Hypothalamus (tissue), 51 donors: ENCODE results near the gene CDC26.
A peak's percentile ranks its signal among the peaks of the same experiment; 100 is the strongest.
"Not testable (repeated sequence)": the region's sequence is repeated elsewhere in the genome, so short reads cannot be mapped to it uniquely, and the experiment has no call there.

Experiments
- DNase-seq, 51 donors: peaks; one replicate each; lab custom pipeline; 2025; lab: John Stamatoyannopoulos, UW

Gene CDC26

GRCh38 chr9:113244556-113244955 is 30.8 kb downstream of the CDC26 start:
- DNase-seq, result no peak

- DNase-seq, result no peak
These were observed 34.2 kb downstream of the CDC26 start for GRCh38 chr9:113241161-113241560.

DNA sequence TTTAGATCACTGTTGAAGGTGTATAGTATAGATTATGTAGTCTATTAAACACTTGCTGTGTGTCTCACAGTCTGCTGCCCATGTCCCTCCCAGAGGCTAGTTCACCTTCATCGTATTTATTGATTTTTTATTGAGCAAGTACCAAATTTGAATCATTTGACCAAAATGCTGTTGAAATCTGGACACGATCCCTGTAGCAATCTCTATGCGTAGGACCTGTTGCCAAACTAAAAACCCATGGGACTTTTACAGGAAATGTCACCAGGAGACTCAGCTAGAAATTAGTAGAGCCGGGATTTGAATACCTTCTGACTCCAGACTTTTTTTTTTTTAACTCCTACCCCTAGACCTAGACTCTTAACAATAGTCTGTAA is 36.5 kb downstream of the CDC26 start:
- DNase-seq, result no peak

DNA sequence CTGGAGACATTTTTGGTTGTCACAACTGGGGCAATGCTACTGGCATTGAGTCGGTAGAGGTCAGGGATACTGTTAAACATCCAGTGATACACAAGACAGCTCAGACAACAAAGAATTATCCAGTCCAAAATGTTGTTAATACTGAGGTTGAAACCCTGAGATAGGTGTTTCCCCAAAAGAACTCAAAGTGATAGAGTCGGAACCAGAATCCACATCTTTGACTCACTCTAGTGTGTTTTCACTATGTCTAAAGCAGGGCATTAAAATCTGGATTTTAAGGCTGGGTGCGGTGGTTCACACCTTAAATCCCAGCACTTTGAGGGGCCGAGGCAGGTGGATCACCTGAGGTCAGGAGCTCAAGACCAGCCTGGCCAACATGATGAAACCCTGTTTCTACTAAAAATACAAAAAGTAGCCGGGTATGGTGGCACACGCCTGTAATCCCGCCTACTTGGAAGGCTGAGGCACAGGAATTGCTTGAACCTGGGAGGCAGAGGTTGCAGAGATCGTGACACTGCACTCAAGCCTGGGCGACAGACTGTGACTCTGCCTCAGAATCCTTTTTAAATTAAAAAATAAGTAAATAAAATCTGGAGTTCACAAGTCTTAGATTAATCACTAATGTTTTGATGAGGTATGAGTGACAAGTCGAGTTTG is 37.0 kb downstream of the CDC26 start:
- DNase-seq, result no peak

- no peak for DNase-seq
These were observed 38.3 kb downstream of the CDC26 start for GRCh38 chr9:113237026-113237425.

DNA sequence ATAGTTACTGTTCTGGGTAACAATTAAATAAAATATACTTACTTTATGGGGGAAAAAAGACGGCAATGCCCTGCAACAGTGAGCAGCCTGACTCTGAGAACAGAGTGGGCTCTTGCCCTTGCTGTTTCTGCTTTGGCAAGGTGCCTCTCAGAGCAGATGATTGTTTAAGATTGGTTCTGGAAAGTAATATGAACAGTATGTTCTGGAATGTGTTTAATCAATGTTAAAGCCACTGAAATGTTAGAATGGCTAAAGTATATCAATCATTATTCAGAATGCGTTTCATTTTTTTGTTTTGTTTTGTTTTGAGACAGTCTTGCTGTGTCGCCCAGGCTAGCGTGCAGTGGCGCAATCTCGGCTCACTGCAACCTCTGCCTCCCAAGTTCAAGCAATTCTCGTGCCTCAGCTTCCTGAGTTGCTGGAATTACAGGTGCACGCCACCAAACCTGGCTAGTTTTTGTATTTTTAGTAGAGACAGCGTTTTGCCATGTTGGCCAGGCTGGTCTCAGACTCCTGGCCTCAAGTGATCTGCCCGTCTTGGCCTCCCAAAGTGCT is 39.6 kb downstream of the CDC26 start:
- DNase-seq, result not testable (repeated sequence)

DNA sequence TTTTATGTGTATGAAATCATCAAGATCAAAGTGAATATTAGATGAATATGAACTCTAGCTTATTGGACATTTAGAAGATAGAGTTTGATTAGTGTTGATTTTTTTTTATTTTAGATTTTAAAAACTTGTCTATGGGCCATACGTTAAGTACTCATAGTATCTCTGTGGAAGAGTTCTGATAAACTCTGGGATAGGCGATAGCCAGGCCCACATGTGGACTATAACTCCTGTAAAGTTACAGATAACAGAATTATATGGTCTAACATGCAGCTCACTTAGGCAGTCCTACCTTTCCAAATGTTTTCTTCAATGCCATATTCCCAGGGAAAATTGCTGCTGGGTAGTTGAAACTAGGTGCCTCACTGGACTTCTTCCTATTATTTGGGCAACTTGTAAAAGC is 43.7 kb downstream of the CDC26 start:
- DNase-seq, result no peak

DNA sequence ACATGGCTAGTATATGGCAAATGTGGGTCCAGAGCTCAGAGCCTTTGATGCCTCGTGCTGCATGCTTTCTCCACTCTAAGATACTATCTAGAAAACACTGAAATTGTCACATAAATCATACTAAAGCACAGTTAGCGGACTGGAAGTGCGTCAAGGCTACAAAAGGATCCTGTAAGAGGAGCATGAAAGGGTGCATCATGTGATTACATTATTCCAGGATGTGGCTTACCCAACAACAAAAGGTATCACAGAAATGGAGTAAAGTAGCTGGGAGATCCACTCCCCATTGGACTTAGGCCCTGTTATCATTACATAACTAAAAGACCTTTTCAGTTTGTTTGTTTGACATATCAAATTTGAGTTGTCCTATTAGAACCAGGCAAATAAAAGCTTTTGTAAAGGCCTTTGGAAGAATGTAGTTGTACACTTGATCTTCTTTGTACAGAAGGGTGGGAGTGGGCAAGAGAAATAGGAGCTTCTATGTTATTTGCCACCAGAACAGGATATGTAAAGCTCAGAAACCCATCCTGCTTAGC is 47.2 kb downstream of the CDC26 start:
- no peak for DNase-seq

GRCh38 chr9:113227436-113227835 is 47.9 kb downstream of the CDC26 start:
- DNase-seq, result no peak

DNA sequence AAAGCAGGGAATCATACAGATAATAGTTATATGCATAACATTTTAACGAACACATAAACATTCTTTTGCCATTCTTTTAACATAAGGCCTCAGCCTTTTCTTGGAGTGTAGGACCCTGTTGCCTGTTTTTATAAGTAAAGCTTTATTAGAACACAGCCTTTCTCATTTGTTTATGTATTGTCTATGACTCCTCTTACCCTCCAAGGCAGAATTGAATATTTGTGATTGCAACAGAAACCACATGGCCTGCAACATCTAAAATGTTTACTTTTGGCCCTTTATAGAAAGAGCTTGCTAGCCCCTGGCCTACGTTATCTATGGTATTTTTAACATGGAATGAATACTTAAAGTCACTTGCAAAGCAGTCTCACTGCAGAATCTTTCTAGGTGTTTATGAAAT is 51.4 kb downstream of the CDC26 start:
- no peak for DNase-seq

GRCh38 chr9:113222482-113222841 is 52.9 kb downstream of the CDC26 start:
- no peak for DNase-seq

GRCh38 chr9:113221800-113222481 is 53.4 kb downstream of the CDC26 start:
- DNase-seq, result peak in 3 of 51 donors; percentile 3 to 47 (median 18)

- peak; percentile 69 to 99 (median 97) for DNase-seq
These were observed 54.2 kb downstream of the CDC26 start, which contains the start of the genes FKBP15 and SLC31A1 for GRCh38 chr9:113221003-113221799. Gene FKBP15 (minus strand): TSS chr9:113221277. CDS start chr9:113221243, 34 bp downstream. Gene SLC31A1 (plus strand): TSS chr9:113221544. CDS start chr9:113256149, 34,605 bp downstream.

DNA sequence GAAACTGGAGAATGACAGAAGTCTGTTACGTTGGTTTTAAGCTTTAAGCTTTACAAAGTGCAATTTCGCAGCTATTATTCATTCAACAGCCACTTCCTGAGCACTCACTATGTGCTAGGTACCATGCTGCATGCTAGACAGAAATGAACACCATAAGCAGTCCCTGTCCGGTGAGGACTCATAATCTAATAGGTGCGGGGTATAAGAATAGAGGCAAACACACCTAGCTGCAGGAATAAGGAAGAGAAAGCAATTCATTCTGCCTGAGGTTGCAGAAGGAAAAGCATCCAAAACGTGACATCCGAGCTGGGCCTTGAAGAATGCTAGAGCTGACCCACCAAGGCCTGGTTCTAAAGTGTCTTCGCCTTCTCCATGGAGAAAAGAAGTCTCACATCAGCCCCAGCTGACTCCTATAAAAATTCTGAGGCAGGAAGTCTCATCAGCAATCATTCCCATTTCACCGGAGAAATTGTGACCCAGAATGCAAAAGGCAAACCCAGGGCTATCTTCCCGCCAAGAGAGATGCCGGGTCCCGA is 54.8 kb downstream of the CDC26 start:
- DNase-seq, result peak in 1 of 51 donors; percentile 29

DNA sequence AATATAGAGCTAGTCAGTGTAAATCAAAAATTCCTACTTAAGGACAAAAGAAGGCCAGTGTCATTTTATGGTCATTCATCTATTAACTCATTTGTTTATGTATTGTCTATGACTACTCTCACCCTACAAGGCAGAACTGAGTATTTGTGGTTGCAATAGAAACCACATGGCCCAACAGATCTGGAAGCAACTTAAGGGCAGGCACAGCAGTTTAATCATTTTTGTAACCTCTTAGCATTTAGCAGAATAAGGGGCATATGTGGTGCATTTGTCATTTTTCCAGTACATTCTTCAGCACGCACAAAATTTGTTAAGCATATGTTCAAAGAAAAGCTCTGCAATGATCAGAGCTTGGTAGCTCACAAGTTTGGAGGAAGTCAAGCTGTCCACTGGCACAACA is 55.4 kb downstream of the CDC26 start:
- DNase-seq, result no peak

GRCh38 chr9:113219186-113219936 is 56.0 kb downstream of the CDC26 start:
- DNase-seq, result peak in 1 of 51 donors; percentile 1
